Measurements from ENCODE around the gene RBM19.

RBM19 gene

DNA sequence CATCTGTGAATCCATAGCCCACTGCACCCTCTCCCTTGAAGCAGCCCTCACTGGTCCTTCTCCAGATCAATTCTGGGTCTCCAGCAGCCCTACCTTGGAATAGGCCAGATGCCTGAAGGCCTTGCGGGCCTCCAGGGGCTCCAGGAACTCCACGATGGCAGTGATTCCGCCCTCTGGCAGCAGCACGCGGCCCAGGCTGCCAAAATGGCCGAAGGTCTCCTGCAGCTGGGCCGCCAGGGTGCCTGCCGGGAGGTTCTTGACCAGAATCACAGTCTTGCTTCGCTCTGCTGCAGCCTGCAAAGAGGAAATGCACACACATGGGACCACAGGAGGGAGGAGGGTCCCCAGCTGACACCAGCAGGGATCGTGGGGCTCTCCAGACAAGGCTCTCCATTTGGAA lies 26.3 kb downstream of the RBM19 start:
- H3K4me3 ChIP-seq (ENCODE audit: low read length) = no peak overlapping the region
- no peak overlapping the region for H3K27ac ChIP-seq (ENCODE audit: low read depth, low read length)
- H3K79me2 ChIP-seq (ENCODE audit: control insufficient read depth, low read length) = no peaks in the 10 kb centered on the region
- no peak overlapping the region for H3K4me2 ChIP-seq (ENCODE audit: low read length)
- H3F3A ChIP-seq (ENCODE audit: control insufficient read depth, insufficient read depth) = no peaks in the 10 kb centered on the region
- no peaks in the 10 kb centered on the region for H3K9me3 ChIP-seq (ENCODE audit: control insufficient read depth, insufficient read depth, low read length)
- no peak for TF ChIP-seq EZH2phosphoT487 (IDR thresholded peaks at IDR 0.05; ENCODE audit: borderline replicate concordance, low read length)
- TF ChIP-seq, protein P1, sequence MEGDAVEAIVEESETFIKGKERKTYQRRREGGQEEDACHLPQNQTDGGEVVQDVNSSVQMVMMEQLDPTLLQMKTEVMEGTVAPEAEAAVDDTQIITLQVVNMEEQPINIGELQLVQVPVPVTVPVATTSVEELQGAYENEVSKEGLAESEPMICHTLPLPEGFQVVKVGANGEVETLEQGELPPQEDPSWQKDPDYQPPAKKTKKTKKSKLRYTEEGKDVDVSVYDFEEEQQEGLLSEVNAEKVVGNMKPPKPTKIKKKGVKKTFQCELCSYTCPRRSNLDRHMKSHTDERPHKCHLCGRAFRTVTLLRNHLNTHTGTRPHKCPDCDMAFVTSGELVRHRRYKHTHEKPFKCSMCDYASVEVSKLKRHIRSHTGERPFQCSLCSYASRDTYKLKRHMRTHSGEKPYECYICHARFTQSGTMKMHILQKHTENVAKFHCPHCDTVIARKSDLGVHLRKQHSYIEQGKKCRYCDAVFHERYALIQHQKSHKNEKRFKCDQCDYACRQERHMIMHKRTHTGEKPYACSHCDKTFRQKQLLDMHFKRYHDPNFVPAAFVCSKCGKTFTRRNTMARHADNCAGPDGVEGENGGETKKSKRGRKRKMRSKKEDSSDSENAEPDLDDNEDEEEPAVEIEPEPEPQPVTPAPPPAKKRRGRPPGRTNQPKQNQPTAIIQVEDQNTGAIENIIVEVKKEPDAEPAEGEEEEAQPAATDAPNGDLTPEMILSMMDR (IDR thresholded peaks at IDR 0.05; ENCODE audit: low read depth, low read length, poor library complexity, severe bottlenecking) = no peak
- no peaks in the 10 kb centered on the region for H4K20me1 ChIP-seq (ENCODE audit: control insufficient read depth, insufficient read depth, low read depth, low read length)
- no peaks in the 10 kb centered on the region for H3K27me3 ChIP-seq (ENCODE audit: control insufficient read depth, low read length)
- H3K9me2 ChIP-seq (replicated peaks; ENCODE audit: control insufficient read depth, low read length) = no peaks in the 10 kb centered on the region
- peaks cover 16% of the 10 kb centered on the region for H3K36me3 ChIP-seq (ENCODE audit: control insufficient read depth, low read length)
- no peaks in the 10 kb centered on the region for H3K4me1 ChIP-seq (ENCODE audit: control insufficient read depth, low read length)

DNA sequence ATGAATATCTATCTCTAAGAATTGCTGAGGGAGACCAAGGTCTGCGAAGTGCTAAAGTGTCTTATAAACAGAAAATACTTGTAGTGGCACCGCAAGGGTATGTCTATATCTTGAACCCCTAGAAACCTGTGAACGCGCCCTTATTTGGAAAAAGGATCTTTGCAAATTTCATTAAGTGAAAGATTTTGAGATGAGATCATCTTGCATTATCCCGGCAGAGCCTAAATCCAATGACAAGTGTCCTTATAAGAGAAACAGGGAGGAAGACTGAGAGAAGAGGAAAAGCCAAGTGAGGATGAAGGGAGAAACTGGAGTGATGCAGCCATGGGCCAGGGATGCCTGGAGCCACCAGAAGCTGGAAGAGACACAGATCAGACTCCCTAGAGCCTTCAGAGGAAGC lies 27.7 kb downstream of the RBM19 start:
- H3K4me1 ChIP-seq (ENCODE audit: control insufficient read depth, low read length) = no peaks in the 10 kb centered on the region
- H3K27me3 ChIP-seq (ENCODE audit: control insufficient read depth, low read length) = no peaks in the 10 kb centered on the region
- H3K9me3 ChIP-seq (ENCODE audit: control insufficient read depth, insufficient read depth, low read length) = no peaks in the 10 kb centered on the region
- H3K27ac ChIP-seq (ENCODE audit: low read depth, low read length) = no peak overlapping the region
- H3K36me3 ChIP-seq (ENCODE audit: control insufficient read depth, low read length) = peaks cover 20% of the 10 kb centered on the region
- H3K4me3 ChIP-seq (ENCODE audit: low read length) = no peak overlapping the region
- no peaks in the 10 kb centered on the region for H3K9me2 ChIP-seq (replicated peaks; ENCODE audit: control insufficient read depth, low read length)
- no peak for TF ChIP-seq EZH2phosphoT487 (IDR thresholded peaks at IDR 0.05; ENCODE audit: borderline replicate concordance, low read length)
- TF ChIP-seq, protein P1 (IDR thresholded peaks at IDR 0.05; ENCODE audit: low read depth, low read length, poor library complexity, severe bottlenecking) = no peak
- H4K20me1 ChIP-seq (ENCODE audit: control insufficient read depth, insufficient read depth, low read depth, low read length) = no peaks in the 10 kb centered on the region
- no peaks in the 10 kb centered on the region for H3K79me2 ChIP-seq (ENCODE audit: control insufficient read depth, low read length)
- H3K4me2 ChIP-seq (ENCODE audit: low read length) = no peak overlapping the region
- no peaks in the 10 kb centered on the region for H3F3A ChIP-seq (ENCODE audit: control insufficient read depth, insufficient read depth)

DNA sequence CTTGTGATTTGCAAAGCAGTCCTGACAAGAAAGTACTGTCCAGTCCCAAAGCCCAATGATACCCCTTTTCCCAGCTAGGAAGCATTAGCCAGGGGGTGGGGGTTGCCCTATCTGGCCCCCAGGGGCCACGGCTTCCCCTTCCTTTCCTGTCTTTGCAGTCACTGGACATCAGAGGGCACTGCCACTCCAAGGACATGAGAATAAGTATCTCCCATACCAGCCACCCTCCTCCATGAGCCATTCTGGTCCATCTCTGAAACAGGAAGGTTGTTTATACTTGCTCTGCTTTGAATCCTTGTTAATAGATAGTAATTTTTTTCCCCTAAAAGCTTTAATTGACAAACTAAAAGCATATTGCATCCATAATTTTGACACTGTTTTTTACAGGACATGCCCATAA lies 29.7 kb downstream of the RBM19 start:
- Histone ChIP-seq H3K27me3 (ENCODE audit: control insufficient read depth, low read length) (no peaks in the 10 kb centered on the region), H3K9me3 (ENCODE audit: control insufficient read depth, insufficient read depth, low read length) (no peaks in the 10 kb centered on the region), H3K4me2 (ENCODE audit: low read length) (no peak overlapping the region), H3K79me2 (ENCODE audit: control insufficient read depth, low read length) (no peaks in the 10 kb centered on the region), H3K4me1 (ENCODE audit: control insufficient read depth, low read length) (no peaks in the 10 kb centered on the region), H3K27ac (ENCODE audit: low read depth, low read length) (no peak overlapping the region), H3K36me3 (ENCODE audit: control insufficient read depth, low read length) (peaks cover 15% of the 10 kb centered on the region), H3K9me2 (replicated peaks; ENCODE audit: control insufficient read depth, low read length) (no peaks in the 10 kb centered on the region), H3F3A (ENCODE audit: control insufficient read depth, insufficient read depth) (no peaks in the 10 kb centered on the region), H4K20me1 (ENCODE audit: control insufficient read depth, insufficient read depth, low read depth, low read length) (no peaks in the 10 kb centered on the region), H3K4me3 (ENCODE audit: low read length) (no peak overlapping the region)
- TF ChIP-seq, protein P1 (IDR thresholded peaks at IDR 0.05; ENCODE audit: low read depth, low read length, poor library complexity, severe bottlenecking) = no peak
- TF ChIP-seq EZH2phosphoT487 (IDR thresholded peaks at IDR 0.05; ENCODE audit: borderline replicate concordance, low read length) = no peak

DNA sequence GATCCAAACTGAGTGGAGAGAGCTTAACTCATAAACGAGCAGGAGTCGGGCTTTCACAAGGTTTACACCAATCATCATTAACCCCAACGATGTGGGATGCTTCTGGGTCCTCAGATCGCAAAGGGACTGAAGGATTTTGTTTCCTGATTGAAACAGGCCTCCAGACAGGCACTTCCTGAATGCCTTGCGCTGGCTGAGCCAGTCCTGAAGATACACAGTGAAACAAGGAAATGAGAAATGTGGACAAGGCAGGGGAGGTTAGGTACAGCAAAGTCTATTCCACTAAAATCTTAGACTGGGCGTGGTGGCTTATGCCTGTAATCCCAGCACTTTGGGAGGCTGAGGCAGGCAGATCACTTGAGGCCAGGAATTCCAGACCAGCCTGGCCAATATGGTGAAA lies 30.7 kb downstream of the RBM19 start:
- Histone ChIP-seq H3K27ac (ENCODE audit: low read depth, low read length) (no peak overlapping the region), H3K9me3 (ENCODE audit: control insufficient read depth, insufficient read depth, low read length) (no peaks in the 10 kb centered on the region), H3K4me2 (ENCODE audit: low read length) (no peak overlapping the region), H3K4me3 (ENCODE audit: low read length) (no peak overlapping the region), H3F3A (ENCODE audit: control insufficient read depth, insufficient read depth) (no peaks in the 10 kb centered on the region), H3K4me1 (ENCODE audit: control insufficient read depth, low read length) (no peaks in the 10 kb centered on the region), H3K27me3 (ENCODE audit: control insufficient read depth, low read length) (no peaks in the 10 kb centered on the region), H3K9me2 (replicated peaks; ENCODE audit: control insufficient read depth, low read length) (no peaks in the 10 kb centered on the region), H3K36me3 (ENCODE audit: control insufficient read depth, low read length) (peaks cover 11% of the 10 kb centered on the region; the same call in 1 of the 2 replicates), H3K79me2 (ENCODE audit: control insufficient read depth, low read length) (no peaks in the 10 kb centered on the region), H4K20me1 (ENCODE audit: control insufficient read depth, insufficient read depth, low read depth, low read length) (no peaks in the 10 kb centered on the region)
- TF ChIP-seq, protein P1 (IDR thresholded peaks at IDR 0.05; ENCODE audit: low read depth, low read length, poor library complexity, severe bottlenecking) = no peak
- no peak for TF ChIP-seq EZH2phosphoT487 (IDR thresholded peaks at IDR 0.05; ENCODE audit: borderline replicate concordance, low read length)
